Measurements from ENCODE around the gene LRCH3. TPM values are rescaled to one million over a fixed set of nuclear protein-coding genes. Genes with fewer than 3 reads are reported as not detected.

Gene LRCH3
- total RNA-seq, 4 donors from 2014 or later, result 15.0 to 197 (median 23.2) TPM

GRCh38 chr3:197775317-197775716 lies 15.7 kb upstream of the LRCH3 start:
- intact Hi-C loops (cut with DNase I), result no loop called here
- TF ChIP-seq CTCF (IDR thresholded peaks at IDR 0.05) (no peak), POLR2A (IDR thresholded peaks at IDR 0.05) (no peak)
- WGBS, 2 donors, result 74 to 84% methylated on average over 7 of the region's 7 CpGs
- H3K4me1 ChIP-seq, result no peaks in the 10 kb centered on the region
- H3K36me3 ChIP-seq, result peaks cover 7 to 99% (median 35%) of the 10 kb centered on the region in 3 donors
- no peaks in the 10 kb centered on the region for H3K27me3 ChIP-seq
- H3K4me3 ChIP-seq, result no peak overlapping the region
- H3K27ac ChIP-seq, result no peak overlapping the region
- DNase-seq, result no peak
- H3K9me3 ChIP-seq, result no peaks in the 10 kb centered on the region

- intact Hi-C loops (cut with DNase I), result no loop called here
- no peaks in the 10 kb centered on the region for H3K9me3 ChIP-seq
- WGBS, 2 donors, result 69 to 77% methylated on average over 4 of the region's 4 CpGs
- TF ChIP-seq CTCF (IDR thresholded peaks at IDR 0.05) (no peak), POLR2A (IDR thresholded peaks at IDR 0.05) (no peak)
- H3K4me1 ChIP-seq, result peaks cover 0 to 3% (median 0%) of the 10 kb centered on the region in 3 donors
- no peak overlapping the region for H3K27ac ChIP-seq
- DNase-seq, result no peak
- H3K27me3 ChIP-seq, result no peaks in the 10 kb centered on the region
- H3K36me3 ChIP-seq, result peaks cover 7 to 92% (median 29%) of the 10 kb centered on the region in 3 donors
- H3K4me3 ChIP-seq, result no peak overlapping the region
Observed at GRCh38 chr3:197782230-197782629, 8.8 kb upstream of the LRCH3 start.

- no peaks in the 10 kb centered on the region for H3K27me3 ChIP-seq
- H3K36me3 ChIP-seq, result peaks cover 7 to 73% (median 20%) of the 10 kb centered on the region in 3 donors
- peaks cover 0 to 12% (median 0%) of the 10 kb centered on the region in 3 donors for H3K4me1 ChIP-seq
- 80 to 93% methylated on average over 5 to 7 of the region's 7 CpGs for WGBS, 2 donors
- no peak for TF ChIP-seq CTCF (IDR thresholded peaks at IDR 0.05)
- no peak for TF ChIP-seq POLR2A (IDR thresholded peaks at IDR 0.05)
- no peak overlapping the region for H3K27ac ChIP-seq
- intact Hi-C loops (cut with DNase I), result no loop called here
- no peaks in the 10 kb centered on the region for H3K9me3 ChIP-seq
- no peak overlapping the region for H3K4me3 ChIP-seq
- no peak for DNase-seq
Observed at GRCh38 chr3:197784019-197784585, 7.0 kb upstream of the LRCH3 start.

- no peak overlapping the region for H3K4me3 ChIP-seq
- peaks cover 0 to 25% (median 0%) of the 10 kb centered on the region in 3 donors for H3K4me1 ChIP-seq
- intact Hi-C loops (cut with DNase I), result no loop called here
- TF ChIP-seq POLR2A (IDR thresholded peaks at IDR 0.05) (no peak), CTCF (IDR thresholded peaks at IDR 0.05) (no peak)
- no peaks in the 10 kb centered on the region for H3K9me3 ChIP-seq
- no peak for DNase-seq
- WGBS, 2 donors, result 67 to 85% methylated on average over 1 of the region's 1 CpG
- peak overlapping the region in 2 of 4 donors; percentile 35 to 39 for H3K27ac ChIP-seq
- H3K27me3 ChIP-seq, result no peaks in the 10 kb centered on the region
- peaks cover 0 to 40% (median 0%) of the 10 kb centered on the region in 3 donors for H3K36me3 ChIP-seq
Observed at GRCh38 chr3:197787412-197787811, 3.6 kb upstream of the LRCH3 start.

- intact Hi-C loops (cut with DNase I), result no loop called here
- TF ChIP-seq CTCF (IDR thresholded peaks at IDR 0.05) (no peak), POLR2A (IDR thresholded peaks at IDR 0.05) (no peak)
- no peaks in the 10 kb centered on the region for H3K27me3 ChIP-seq
- peaks cover 0 to 21% (median 0%) of the 10 kb centered on the region in 3 donors for H3K36me3 ChIP-seq
- no peak for DNase-seq
- H3K4me3 ChIP-seq, result no peak overlapping the region
- H3K4me1 ChIP-seq, result peaks cover 0 to 44% (median 13%) of the 10 kb centered on the region in 3 donors
- 84 to 86% methylated on average over 3 of the region's 3 CpGs for WGBS, 2 donors
- no peak overlapping the region for H3K27ac ChIP-seq
- no peaks in the 10 kb centered on the region for H3K9me3 ChIP-seq
Observed at GRCh38 chr3:197789309-197789708, 1.7 kb upstream of the LRCH3 start.
